Epithelial cell of esophagus (primary cell): ENCODE data around the gene MYH15.
"Not testable (repeated sequence)": the region's sequence is repeated elsewhere in the genome, so short reads cannot be mapped to it uniquely, and the experiment has no call there.

Source experiments
- DNase-seq: peaks from one replicate; pipeline ENCODE4 v3.0.0; 2010; ENCODE audit warnings: low read depth
- H3K4me3 ChIP-seq: 2 replicates; pipeline ENCODE4 v1.5.1; 2011; ENCODE audit warnings: mild to moderate bottlenecking, low read length, control low read depth
- CTCF ChIP-seq: IDR thresholded peaks from 2 replicates; pipeline ENCODE4 v1.5.1; 2011; ENCODE audit warnings: low read depth, mild to moderate bottlenecking, low read length, control low read depth, inconsistent platforms; ENCODE audit not compliant: insufficient read depth; ENCODE audit errors: missing control alignments

The MYH15 gene

GRCh38 chr3:108380128-108380795 lies 130.1 kb downstream of the MYH15 start:
- no peak overlapping the region for H3K4me3 ChIP-seq
- no peak for DNase-seq
- no peak for TF ChIP-seq CTCF

- DNase-seq, H3K4me3 ChIP-seq: not testable (repeated sequence)
Measured at GRCh38 chr3:108378952-108379342, 131.4 kb downstream of the MYH15 start.

GRCh38 chr3:108378153-108378951 lies 132.0 kb downstream of the MYH15 start:
- no peak for DNase-seq

GRCh38 chr3:108377384-108377783 lies 133.0 kb downstream of the MYH15 start:
- TF ChIP-seq CTCF, result no peak
- H3K4me3 ChIP-seq, result no peak overlapping the region
- no peak for DNase-seq

More at GRCh38 chr3:108378153-108378951, 132.0 kb downstream of the MYH15 start:
- H3K4me3 ChIP-seq, result no peak overlapping the region
- no peak for TF ChIP-seq CTCF

- no peak for DNase-seq
- no peak overlapping the region for H3K4me3 ChIP-seq
- TF ChIP-seq CTCF, result no peak
Measured at GRCh38 chr3:108376026-108376425, 134.4 kb downstream of the MYH15 start.

GRCh38 chr3:108359011-108359410 lies 151.4 kb downstream of the MYH15 start:
- no peak for DNase-seq
- no peak for TF ChIP-seq CTCF
- no peak overlapping the region for H3K4me3 ChIP-seq

GRCh38 chr3:108357042-108357441 lies 153.4 kb downstream of the MYH15 start:
- no peak for DNase-seq
- no peak for TF ChIP-seq CTCF
- no peak overlapping the region for H3K4me3 ChIP-seq
